Measurements from ENCODE around the gene VPS52. TPM values are rescaled to one million over a fixed set of nuclear protein-coding genes. Genes with fewer than 3 reads are reported as not detected.
"Not testable (repeated sequence)": the region's sequence is repeated elsewhere in the genome, so short reads cannot be mapped to it uniquely, and the experiment has no call there.

VPS52 gene
- total and polyA plus RNA-seq, 7 donors, result 29.3 to 52.5 (median 35.7) TPM

GRCh38 chr6:33286946-33287914 is 15.6 kb upstream of the VPS52 start:
- peaks cover 3 to 77% of the 10 kb centered on the region in 2 donors for H3K36me3 ChIP-seq (ENCODE audit: insufficient read depth in 1 of 2, low read depth in 1 of 2)
- ATAC-seq, result no peak
- H3K9me3 ChIP-seq, result no peaks in the 10 kb centered on the region
- peaks cover 18% of the 10 kb centered on the region for H3K4me1 ChIP-seq
- H3K27me3 ChIP-seq (ENCODE audit: insufficient read depth in 3 of 3, low read length in 2 of 3), result no peaks in the 10 kb centered on the region
- WGBS, 3 donors, result 90 to 91% (median 90%) methylated on average over 22 of the region's 22 CpGs
- H3K4me3 ChIP-seq, result no peak overlapping the region
- TF ChIP-seq, protein P1, sequence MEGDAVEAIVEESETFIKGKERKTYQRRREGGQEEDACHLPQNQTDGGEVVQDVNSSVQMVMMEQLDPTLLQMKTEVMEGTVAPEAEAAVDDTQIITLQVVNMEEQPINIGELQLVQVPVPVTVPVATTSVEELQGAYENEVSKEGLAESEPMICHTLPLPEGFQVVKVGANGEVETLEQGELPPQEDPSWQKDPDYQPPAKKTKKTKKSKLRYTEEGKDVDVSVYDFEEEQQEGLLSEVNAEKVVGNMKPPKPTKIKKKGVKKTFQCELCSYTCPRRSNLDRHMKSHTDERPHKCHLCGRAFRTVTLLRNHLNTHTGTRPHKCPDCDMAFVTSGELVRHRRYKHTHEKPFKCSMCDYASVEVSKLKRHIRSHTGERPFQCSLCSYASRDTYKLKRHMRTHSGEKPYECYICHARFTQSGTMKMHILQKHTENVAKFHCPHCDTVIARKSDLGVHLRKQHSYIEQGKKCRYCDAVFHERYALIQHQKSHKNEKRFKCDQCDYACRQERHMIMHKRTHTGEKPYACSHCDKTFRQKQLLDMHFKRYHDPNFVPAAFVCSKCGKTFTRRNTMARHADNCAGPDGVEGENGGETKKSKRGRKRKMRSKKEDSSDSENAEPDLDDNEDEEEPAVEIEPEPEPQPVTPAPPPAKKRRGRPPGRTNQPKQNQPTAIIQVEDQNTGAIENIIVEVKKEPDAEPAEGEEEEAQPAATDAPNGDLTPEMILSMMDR (IDR thresholded peaks at IDR 0.05), result no peak
- H3K27ac ChIP-seq, result no peak overlapping the region
- intact Hi-C loops (cut with DNase I), result loop anchor here in 1 of 2 donors (5.0 kb wide), 1 partner anchor 1160 kb away; the partner anchor contains the start of gene ATF6B
- DNase-seq, result peak in 1 of 2 donors; percentile 51

GRCh38 chr6:33285214-33285613 is 13.5 kb upstream of the VPS52 start:
- peaks cover 11% of the 10 kb centered on the region for H3K4me1 ChIP-seq
- H3K9me3 ChIP-seq; H3K27me3 ChIP-seq (ENCODE audit: insufficient read depth in 3 of 3, low read length in 2 of 3); H3K4me3 ChIP-seq; H3K27ac ChIP-seq; DNase-seq; ATAC-seq: not testable (repeated sequence)
- H3K36me3 ChIP-seq (ENCODE audit: insufficient read depth in 1 of 2, low read depth in 1 of 2), result peaks cover 3 to 79% of the 10 kb centered on the region in 2 donors
- intact Hi-C loops (cut with DNase I), result loop anchor here in 1 of 2 donors (5.0 kb wide), 1 partner anchor 1158 kb away; the partner anchor contains the start of gene ATF6B
- WGBS, 3 donors, result 91 to 95% (median 94%) methylated on average over 4 of the region's 4 CpGs

DNA sequence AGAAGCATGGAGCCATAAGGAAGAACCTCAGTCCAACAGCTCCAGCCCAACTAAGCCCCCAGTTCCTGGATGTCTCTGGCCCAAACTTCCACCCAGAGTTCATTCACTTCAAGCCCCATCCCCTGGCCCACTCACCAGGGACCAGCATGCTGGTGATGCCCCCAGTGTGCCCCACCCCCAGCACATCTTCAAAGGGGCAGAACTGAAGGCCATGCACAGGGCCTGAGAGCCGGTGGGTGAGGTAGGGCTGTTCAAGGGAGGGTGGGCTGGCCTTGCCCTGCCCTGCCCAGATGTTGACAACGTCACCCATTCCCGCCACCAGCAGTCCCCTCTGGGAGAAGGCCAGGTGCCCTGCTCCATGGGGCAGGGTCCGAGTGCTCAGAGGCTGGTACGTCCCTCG is 8.9 kb upstream of the VPS52 start:
- 83 to 85% (median 83%) methylated on average over 6 of the region's 6 CpGs for WGBS, 3 donors
- no peaks in the 10 kb centered on the region for H3K9me3 ChIP-seq
- no peak for ATAC-seq
- no peak for DNase-seq
- TF ChIP-seq, protein P1 (IDR thresholded peaks at IDR 0.05), result no peak
- intact Hi-C loops (cut with DNase I), result loop anchor here in 1 of 2 donors (1.0 kb wide), 1 partner anchor 9 kb away; the partner anchor contains the start of genes PFDN6 and WDR46
- peaks cover 6 to 84% of the 10 kb centered on the region in 2 donors for H3K36me3 ChIP-seq (ENCODE audit: insufficient read depth in 1 of 2, low read depth in 1 of 2)
- H3K4me3 ChIP-seq, result no peak overlapping the region
- H3K27me3 ChIP-seq (ENCODE audit: insufficient read depth in 3 of 3, low read length in 2 of 3), result no peaks in the 10 kb centered on the region
- peaks cover 11% of the 10 kb centered on the region for H3K4me1 ChIP-seq
- peak overlapping the region; percentile 5 for H3K27ac ChIP-seq

DNA sequence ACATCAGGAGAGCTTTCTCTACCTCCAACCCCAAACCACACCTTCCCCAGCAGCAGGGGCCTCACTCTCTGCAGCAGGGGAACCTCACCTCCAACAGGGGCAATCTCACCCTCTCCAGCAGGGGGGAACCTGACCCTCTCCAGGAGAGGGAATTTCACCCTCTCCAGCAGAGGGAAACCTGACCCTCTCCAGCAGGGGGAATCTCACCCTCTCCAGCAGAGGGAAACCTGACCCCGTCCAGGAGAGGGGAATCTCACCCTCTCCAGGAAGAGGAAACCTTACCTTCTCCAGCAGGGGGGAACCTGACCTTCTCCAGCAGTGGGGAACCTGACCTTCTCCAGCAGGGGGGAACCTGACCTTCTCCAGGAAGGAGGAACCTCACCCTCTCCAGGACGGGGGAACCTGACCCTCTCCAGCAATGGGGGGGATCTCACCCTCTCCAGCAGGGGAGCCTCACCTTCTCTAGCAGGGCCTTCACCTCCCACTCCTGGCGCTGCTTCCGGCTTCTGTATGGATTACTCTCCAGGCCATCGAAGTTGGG is 8.4 kb upstream of the VPS52 start:
- peak overlapping the region; percentile 23 for H3K27ac ChIP-seq
- H3K36me3 ChIP-seq (ENCODE audit: insufficient read depth in 1 of 2, low read depth in 1 of 2), result peaks cover 6 to 84% of the 10 kb centered on the region in 2 donors
- 34 to 66% (median 44%) methylated on average over 4 to 5 of the region's 5 CpGs for WGBS, 3 donors
- no peaks in the 10 kb centered on the region for H3K27me3 ChIP-seq (ENCODE audit: insufficient read depth in 3 of 3, low read length in 2 of 3)
- no peak overlapping the region for H3K4me3 ChIP-seq
- peak in 3 of 4 donors; percentile 43 to 60 (median 55) for ATAC-seq
- TF ChIP-seq, protein P1 (IDR thresholded peaks at IDR 0.05), result peak; percentile 19
- DNase-seq, result no peak
- intact Hi-C loops (cut with DNase I), result loop anchor here in 1 of 2 donors (1.0 to 10.0 kb wide), 3 partner anchors 9 to 125 kb away; partner anchors contain the start of genes PFDN6, TAPBP and WDR46
- H3K4me1 ChIP-seq, result peaks cover 16% of the 10 kb centered on the region
- H3K9me3 ChIP-seq, result no peaks in the 10 kb centered on the region
